NCI-H1105 (cell line): Measurements from ENCODE around the gene INTS13.
"Not testable (repeated sequence)": the region's sequence is repeated elsewhere in the genome, so short reads cannot be mapped to it uniquely, and the experiment has no call there.

Experiments
- DNase-seq: peaks from one replicate; lab custom pipeline; 2025; lab: John Stamatoyannopoulos, UW

The INTS13 gene

DNA sequence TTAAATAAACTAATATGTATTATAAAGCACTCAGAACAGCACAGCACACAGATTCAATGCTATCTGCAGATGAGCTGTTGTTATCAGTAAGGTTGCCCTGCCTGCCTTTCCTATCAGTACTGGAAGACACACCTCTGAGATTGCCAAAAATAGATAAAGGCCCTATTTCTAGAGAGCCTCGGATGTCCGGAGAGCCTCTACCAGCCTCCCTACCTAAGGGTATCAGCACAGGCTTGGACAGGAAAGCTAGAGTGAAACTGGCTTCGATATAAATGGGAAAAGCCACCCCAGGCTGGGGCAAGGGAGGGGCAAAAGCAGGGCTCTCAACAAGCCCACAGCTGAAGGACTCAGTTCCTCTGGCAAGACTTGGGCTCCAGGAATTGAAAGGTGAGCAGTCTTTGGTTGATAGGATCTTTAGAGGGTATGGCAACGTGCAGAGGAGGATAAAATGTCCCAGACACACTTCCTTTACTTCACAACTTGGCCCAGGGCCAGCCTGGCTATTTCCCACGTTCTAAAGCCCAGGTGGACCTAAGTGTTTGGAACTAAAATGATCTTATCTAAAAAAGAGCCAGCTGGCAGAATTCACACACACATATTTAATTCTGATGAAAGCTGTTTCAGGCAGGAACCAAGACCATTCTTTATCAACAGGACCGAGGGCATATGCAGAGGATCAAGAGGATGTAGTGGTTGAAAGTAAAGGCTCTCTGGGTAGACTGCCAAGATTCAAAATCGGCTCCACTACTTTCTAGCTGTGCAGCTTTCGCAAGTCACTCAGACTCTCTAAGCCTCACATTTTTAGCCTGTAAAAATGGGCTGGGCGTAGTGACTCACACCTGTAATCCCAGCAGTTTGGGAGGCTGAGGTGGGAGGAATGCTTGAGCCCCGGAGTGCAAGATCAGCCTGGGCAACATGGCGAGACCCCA lies 67.0 kb downstream of the INTS13 start:
- DNase-seq, result peak; percentile 91

GRCh38 chr12:26869908-26870459 lies 67.8 kb downstream of the INTS13 start:
- no peak for DNase-seq

DNA sequence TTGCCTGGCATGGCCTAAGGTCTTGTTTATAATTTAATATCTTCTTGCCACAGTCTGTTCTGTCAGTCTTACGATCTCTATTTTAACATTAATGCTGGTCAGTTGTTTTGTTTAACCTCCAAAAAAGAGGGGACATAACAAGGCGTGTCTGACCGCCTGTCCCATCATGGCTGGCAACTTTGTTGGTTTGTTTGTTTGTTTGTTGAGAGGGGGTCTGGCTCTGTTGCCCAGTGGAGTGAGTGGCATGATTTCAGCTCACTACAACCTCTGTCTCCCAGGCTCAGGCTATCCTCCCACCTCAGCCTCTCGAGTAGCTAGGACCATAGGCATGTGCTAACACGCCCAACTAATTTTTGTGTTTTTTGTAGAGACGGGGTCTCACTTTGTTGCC lies 68.7 kb downstream of the INTS13 start:
- no peak for DNase-seq

GRCh38 chr12:26868447-26869103 lies 69.2 kb downstream of the INTS13 start:
- DNase-seq, result no peak

DNA sequence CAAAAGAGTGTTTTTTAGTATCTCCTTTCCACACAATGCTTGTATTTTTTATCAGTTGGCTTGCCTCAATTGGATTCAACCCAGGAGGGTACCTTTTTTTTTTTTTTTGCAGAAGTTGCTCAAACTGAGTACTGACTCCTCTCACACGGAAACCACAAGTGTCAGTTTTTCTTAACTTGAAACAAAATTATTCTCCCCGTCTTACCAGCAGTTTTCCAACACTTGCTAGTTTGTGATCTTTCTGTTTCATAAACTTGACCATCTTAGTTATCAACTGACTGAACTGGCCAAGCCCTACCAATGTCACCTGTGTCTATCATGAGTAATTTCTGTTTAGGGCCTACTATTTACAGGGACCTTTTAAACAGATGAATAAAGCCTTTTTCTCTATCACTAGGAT lies 70.7 kb downstream of the INTS13 start:
- DNase-seq, result no peak

DNA sequence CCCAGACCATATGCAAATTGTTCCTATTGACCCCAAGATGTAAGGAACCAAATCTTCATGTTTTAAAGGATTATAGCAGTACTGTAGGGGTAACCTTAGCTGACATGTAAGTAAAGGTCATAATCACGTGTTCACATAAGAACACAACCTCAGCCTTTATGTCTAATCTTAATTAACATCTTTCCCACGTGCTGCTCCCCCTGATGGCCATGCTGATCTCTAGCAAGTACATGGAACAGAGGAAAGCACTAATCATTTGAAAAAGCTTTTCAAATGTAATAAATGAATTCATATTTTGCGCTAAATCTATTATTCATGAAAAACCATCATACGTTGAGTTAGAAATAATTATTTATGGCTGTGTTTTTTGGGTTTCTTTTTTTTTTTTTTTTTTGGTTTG lies 74.3 kb downstream of the INTS13 start:
- no peak for DNase-seq

DNA sequence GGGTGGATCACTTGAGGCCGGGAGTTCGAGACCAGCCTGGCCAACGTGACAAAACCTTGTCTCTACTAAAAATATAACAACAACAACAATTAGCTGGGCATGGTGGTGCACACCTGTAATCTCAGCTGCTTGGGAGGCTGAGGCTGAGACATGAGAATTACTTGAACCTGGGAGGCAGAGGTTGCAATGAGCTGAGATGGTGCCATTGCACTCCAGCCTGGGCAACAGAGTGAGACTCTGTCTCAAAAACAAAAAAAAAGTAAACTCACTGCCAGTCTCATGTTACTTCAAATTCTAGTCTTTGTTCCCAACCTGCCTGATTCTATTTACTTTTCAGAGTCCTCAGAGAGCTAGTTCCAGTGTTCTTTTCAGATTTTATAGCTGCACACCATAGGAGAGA lies 75.0 kb downstream of the INTS13 start:
- not testable (repeated sequence) for DNase-seq

GRCh38 chr12:26861690-26862089 lies 76.1 kb downstream of the INTS13 start:
- DNase-seq, result no peak

DNA sequence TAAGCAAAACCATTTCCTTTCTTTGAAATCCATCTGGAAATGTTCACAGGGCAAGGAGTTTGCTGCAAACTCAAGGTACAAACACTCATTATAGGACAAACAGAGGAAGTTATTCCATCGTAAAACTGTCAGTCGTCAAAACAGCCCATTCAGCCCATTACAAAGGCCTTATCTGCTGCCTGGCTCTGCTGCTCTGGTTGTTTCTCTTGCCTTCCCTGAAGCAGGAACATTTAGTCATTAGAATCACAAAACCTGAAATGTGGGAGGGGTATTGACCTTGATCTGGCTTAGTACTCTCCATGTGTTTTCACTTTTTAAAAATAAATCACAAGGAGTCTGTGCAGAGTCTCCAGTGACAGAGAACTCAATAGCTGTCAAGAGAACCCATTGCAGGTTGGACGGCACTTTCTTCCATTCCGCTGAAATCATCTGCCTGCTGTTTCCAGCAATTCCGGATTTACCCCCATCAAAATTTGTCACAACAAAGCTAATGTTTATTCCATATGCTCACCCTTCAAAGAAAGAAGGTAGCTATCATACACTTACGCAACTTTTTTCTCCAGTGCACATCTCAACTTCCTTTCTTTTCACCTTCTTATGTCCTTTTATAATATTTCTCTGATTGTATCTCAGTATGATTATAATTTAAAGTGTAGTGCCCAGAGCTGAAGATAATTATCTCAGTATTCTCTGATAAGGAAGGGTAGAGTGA lies 80.2 kb downstream of the INTS13 start:
- DNase-seq, result no peak

GRCh38 chr12:26855337-26855736 lies 82.4 kb downstream of the INTS13 start:
- no peak for DNase-seq
